Progenitor cell of endocrine pancreas (in vitro differentiated cells): ENCODE data around the gene SMYD1. TPM values are rescaled to one million over a fixed set of nuclear protein-coding genes. Genes with fewer than 3 reads are reported as not detected.
"Not testable (repeated sequence)": the region's sequence is repeated elsewhere in the genome, so short reads cannot be mapped to it uniquely, and the experiment has no call there.

Experiments
- DNase-seq: peaks from one replicate; pipeline ENCODE4 v3.0.0; 2021; ENCODE audit warnings: low spot score; ENCODE audit not compliant: unreplicated experiment
- H3K27ac Mint-ChIP-seq: 2 replicates; pipeline ENCODE4 v1.8.0; 2021; ENCODE audit warnings: mild to moderate bottlenecking, moderate library complexity, mixed read lengths
- H3K27me3 Mint-ChIP-seq: 2 replicates; pipeline ENCODE4 v1.8.0; 2021; ENCODE audit warnings: mixed read lengths
- H3K36me3 Mint-ChIP-seq: 2 replicates; pipeline ENCODE4 v1.8.0; 2022; ENCODE audit warnings: mixed read lengths; ENCODE audit not compliant: insufficient read depth
- H3K4me1 Mint-ChIP-seq: 2 replicates; pipeline ENCODE4 v1.8.0; 2021; ENCODE audit warnings: low read depth, mixed read lengths
- H3K4me3 Mint-ChIP-seq: 2 replicates; pipeline ENCODE4 v1.8.0; 2021; ENCODE audit warnings: low read depth, mild to moderate bottlenecking, moderate library complexity, mixed read lengths
- H3K9me3 Mint-ChIP-seq: 2 replicates; pipeline ENCODE4 v1.8.0; 2021; ENCODE audit warnings: low read depth, mixed read lengths
- CTCF ChIP-seq: fragments of 200-600 bp; sonication (generic); IDR thresholded peaks from one replicate; pipeline ENCODE4 v1.5.0; 2021; ENCODE audit warnings: antibody characterized with exemption, mild to moderate bottlenecking; ENCODE audit not compliant: unreplicated experiment
- long read RNA-seq: library from polyadenylated mRNA; unstranded; transcript quantifications from one replicate; pipeline ENCODE4 v2.0.0, GENCODE V29; 2020
- total RNA-seq: library from RNA; stranded (reverse); gene quantifications from 2 replicates; pipeline ENCODE4 v1.2.1, GENCODE V29; 2021

Gene SMYD1
- total RNA-seq, result not detected in 2 replicates
- long read RNA-seq, result 0 reads

GRCh38 chr2:88067598-88067997 lies at the start of gene SMYD1:
Gene SMYD1 (plus strand): TSS chr2:88067825. CDS start chr2:88067865, 40 bp downstream.
- H3K9me3 Mint-ChIP-seq, result no peaks in the 10 kb centered on the region
- DNase-seq, result no peak
- no peaks in the 10 kb centered on the region for H3K27me3 Mint-ChIP-seq
- H3K4me1 Mint-ChIP-seq, result peaks cover 7% of the 10 kb centered on the region
- no peak within 1 kb of the TSS for H3K27ac Mint-ChIP-seq
- no peak for TF ChIP-seq CTCF
- no peaks in the 10 kb centered on the region for H3K36me3 Mint-ChIP-seq
- H3K4me3 Mint-ChIP-seq, result no peak within 1 kb of the TSS

- not testable (repeated sequence) for DNase-seq, H3K27me3 Mint-ChIP-seq, H3K4me1 Mint-ChIP-seq, H3K27ac Mint-ChIP-seq, H3K9me3 Mint-ChIP-seq, H3K36me3 Mint-ChIP-seq
- peak overlapping the region; percentile 95 for H3K4me3 Mint-ChIP-seq
These were observed 49.4 kb upstream of the SMYD1 start for GRCh38 chr2:88018077-88018805.

GRCh38 chr2:88018909-88019308 lies 48.7 kb upstream of the SMYD1 start:
- Mint-ChIP-seq H3K27ac (peak overlapping the region; percentile 59), H3K9me3 (no peaks in the 10 kb centered on the region), H3K4me3 (no peak overlapping the region), H3K27me3 (peaks cover 5% of the 10 kb centered on the region), H3K36me3 (peaks cover 3% of the 10 kb centered on the region), H3K4me1 (peaks cover 8% of the 10 kb centered on the region)
- DNase-seq, result no peak
- TF ChIP-seq CTCF, result no peak

- peaks cover 5% of the 10 kb centered on the region for H3K27me3 Mint-ChIP-seq
- no peaks in the 10 kb centered on the region for H3K9me3 Mint-ChIP-seq
- no peak for DNase-seq
- peaks cover 3% of the 10 kb centered on the region for H3K36me3 Mint-ChIP-seq
- H3K4me1 Mint-ChIP-seq, result peaks cover 10% of the 10 kb centered on the region
- H3K4me3 Mint-ChIP-seq, result no peak overlapping the region
- no peak for TF ChIP-seq CTCF
- H3K27ac Mint-ChIP-seq, result no peak overlapping the region
These were observed 47.6 kb upstream of the SMYD1 start for GRCh38 chr2:88019985-88020384.

GRCh38 chr2:88022669-88022921 lies 45.0 kb upstream of the SMYD1 start:
- no peak overlapping the region for H3K4me3 Mint-ChIP-seq
- H3K4me1 Mint-ChIP-seq, result peaks cover 10% of the 10 kb centered on the region
- H3K27me3 Mint-ChIP-seq, result peaks cover 3% of the 10 kb centered on the region
- no peaks in the 10 kb centered on the region for H3K9me3 Mint-ChIP-seq
- peaks cover 4% of the 10 kb centered on the region for H3K36me3 Mint-ChIP-seq
- DNase-seq, result no peak
- H3K27ac Mint-ChIP-seq, result no peak overlapping the region
- no peak for TF ChIP-seq CTCF

GRCh38 chr2:88024509-88024908 lies 43.1 kb upstream of the SMYD1 start:
- no peaks in the 10 kb centered on the region for H3K9me3 Mint-ChIP-seq
- no peak overlapping the region for H3K27ac Mint-ChIP-seq
- no peak overlapping the region for H3K4me3 Mint-ChIP-seq
- no peak for DNase-seq
- no peak for TF ChIP-seq CTCF
- peaks cover 7% of the 10 kb centered on the region for H3K4me1 Mint-ChIP-seq
- H3K27me3 Mint-ChIP-seq, result no peaks in the 10 kb centered on the region
- H3K36me3 Mint-ChIP-seq, result peaks cover 16% of the 10 kb centered on the region
